H1 (cell line): Measurements from ENCODE around the gene ARPC3. TPM values are rescaled to one million over a fixed set of nuclear protein-coding genes. Genes with fewer than 3 reads are reported as not detected.

Experiments
- CTCF ChIA-PET: fragments of 300-600 bp; sonication (Branson Sonifier 250); formaldehyde crosslinking; loops from one replicate; lab custom pipeline; 2021; ENCODE audit not compliant: partially characterized antibody; lab: Charles Lee
- POLR2A ChIA-PET: fragments of 300-600 bp; sonication (Branson Sonifier 250); formaldehyde crosslinking; loops from one replicate; lab custom pipeline; 2021; ENCODE audit warnings: inconsistent platforms; ENCODE audit not compliant: partially characterized antibody; lab: Charles Lee
- DNase-seq, 2 experiments: peaks; one replicate each; pipeline versions ENCODE4 v3.0.0 to v3.0.0-alpha.2; 2010 to 2022; ENCODE audit warnings: low spot score in 2 of 2, low read depth in 1 of 2, mixed read lengths in 1 of 2
- FAIRE-seq: peaks from 2 replicates; lab custom pipeline; 2011; peaks lifted over from hg19 to GRCh38; lab: Jason Lieb, UNC
- H2AFZ ChIP-seq: 2 replicates; pipeline ENCODE4 v1.8.1; 2012; ENCODE audit warnings: low read length, inconsistent platforms
- H2AK5ac ChIP-seq: 2 replicates; pipeline ENCODE4 v1.6.1; 2013; ENCODE audit warnings: low read depth, low read length
- H2BK120ac ChIP-seq: replicated peaks from 2 replicates; pipeline ENCODE3; 2013; ENCODE audit warnings: low read depth, low read length, inconsistent platforms
- H2BK12ac ChIP-seq: 2 replicates; pipeline ENCODE4 v1.6.1; 2013; ENCODE audit warnings: low read depth, low read length
- H2BK15ac ChIP-seq: 2 replicates; pipeline ENCODE4 v1.6.1; 2013; ENCODE audit warnings: low read length
- H2BK20ac ChIP-seq: 2 replicates; pipeline ENCODE4 v1.6.1; 2013; ENCODE audit warnings: low read length
- H2BK5ac ChIP-seq: 2 replicates; pipeline ENCODE4 v1.6.1; 2013; ENCODE audit warnings: low read depth, low read length
- H3K14ac ChIP-seq: 2 replicates; pipeline ENCODE4 v1.6.1; 2013; ENCODE audit warnings: inconsistent platforms; ENCODE audit not compliant: insufficient read length
- H3K18ac ChIP-seq: 2 replicates; pipeline ENCODE4 v1.6.1; 2013; ENCODE audit warnings: low read length; ENCODE audit errors: extremely low read depth
- H3K23ac ChIP-seq: 2 replicates; pipeline ENCODE4 v1.6.1; 2013; ENCODE audit warnings: inconsistent platforms; ENCODE audit not compliant: insufficient read length
- H3K23me2 ChIP-seq: 2 replicates; pipeline ENCODE4 v1.6.1; 2013; ENCODE audit warnings: low read depth, low read length
- H3K27ac ChIP-seq: 2 replicates; pipeline ENCODE4 v1.6.1; 2011; ENCODE audit warnings: low read depth, low read length, inconsistent platforms
- H3K27me3 ChIP-seq, 4 experiments: replicated peaks in 1 of 4; 1 replicate in 1 of 4; 2 replicates in 3 of 4; pipeline versions ENCODE4 v1.6.1 to v1.8.1; 2011 to 2013; ENCODE audit warnings: low read length in 3 of 4, mild to moderate bottlenecking in 3 of 4, inconsistent platforms in 2 of 4, mixed read lengths in 2 of 4, moderate library complexity in 1 of 4; ENCODE audit not compliant: control insufficient read depth in 3 of 4, insufficient read depth in 3 of 4; ENCODE audit errors: extremely low read depth in 1 of 4
- H3K36me3 ChIP-seq, 4 experiments: 2 replicates each; pipeline versions ENCODE4 v1.6.1 to v1.8.1; 2011 to 2013; ENCODE audit warnings: mild to moderate bottlenecking in 4 of 4, low read length in 3 of 4, moderate library complexity in 2 of 4, control low read depth in 1 of 4, inconsistent platforms in 1 of 4; ENCODE audit not compliant: insufficient read depth in 4 of 4, control insufficient read depth in 2 of 4
- H3K4ac ChIP-seq: replicated peaks from 2 replicates; pipeline ENCODE3; 2013; ENCODE audit warnings: low read length, low read depth, mixed read lengths, inconsistent platforms; ENCODE audit not compliant: insufficient read length
- H3K4me1 ChIP-seq, 4 experiments: replicated peaks in 1 of 4; 1 replicate in 1 of 4; 2 replicates in 3 of 4; pipeline versions ENCODE4 v1.6.1 to v1.8.1; 2011 to 2013; ENCODE audit warnings: low read length in 3 of 4, inconsistent platforms in 2 of 4, mixed read lengths in 1 of 4; ENCODE audit not compliant: insufficient read depth in 4 of 4, control insufficient read depth in 3 of 4
- H3K4me2 ChIP-seq, 2 experiments: 2 replicates each; pipeline versions ENCODE4 v1.6.1 to v1.8.1; 2011 to 2013; ENCODE audit warnings: low read depth in 2 of 2, low read length in 2 of 2, control low read depth in 1 of 2, inconsistent platforms in 1 of 2, mild to moderate bottlenecking in 1 of 2; ENCODE audit not compliant: insufficient read depth in 1 of 2
- H3K4me3 ChIP-seq, 4 experiments: fragments of 200-600, 300-600 bp in 1 of 4; sonication (generic), shearing (Covaris generic), sonication (Bioruptor Twin) in 1 of 4; 2 replicates each; pipeline versions ENCODE4 v1.5.1 to v1.8.1; 2011 to 2016; ENCODE audit warnings: low read length in 4 of 4, low read depth in 3 of 4, control low read depth in 2 of 4, inconsistent platforms in 2 of 4, mild to moderate bottlenecking in 2 of 4, mixed read lengths in 1 of 4, moderate library complexity in 1 of 4; ENCODE audit not compliant: insufficient read depth in 2 of 4; ENCODE audit errors: extremely low read depth in 1 of 4
- H3K56ac ChIP-seq: replicated peaks from 2 replicates; pipeline ENCODE3; 2013; ENCODE audit warnings: low read depth, mild to moderate bottlenecking, mixed read lengths, low read length, inconsistent platforms; ENCODE audit not compliant: insufficient read length
- H3K79me1 ChIP-seq: 2 replicates; pipeline ENCODE4 v1.6.1; 2013; ENCODE audit warnings: low read depth, low read length, control low read depth
- H3K79me2 ChIP-seq, 2 experiments: 2 replicates each; pipeline versions ENCODE4 v1.6.1 to v1.8.1; 2012 to 2013; ENCODE audit warnings: low read length in 2 of 2, mild to moderate bottlenecking in 2 of 2, inconsistent platforms in 1 of 2; ENCODE audit not compliant: insufficient read depth in 2 of 2, control insufficient read depth in 1 of 2
- H3K9ac ChIP-seq, 4 experiments: replicated peaks in 1 of 4; 1 replicate in 1 of 4; 2 replicates in 3 of 4; pipeline versions ENCODE4 v1.6.1 to v1.8.1; 2011 to 2013; ENCODE audit warnings: low read depth in 3 of 4, low read length in 3 of 4, control low read depth in 2 of 4, mild to moderate bottlenecking in 2 of 4, moderate library complexity in 2 of 4, inconsistent platforms in 1 of 4; ENCODE audit errors: extremely low read depth in 1 of 4
- H3K9me3 ChIP-seq, 2 experiments: 2 replicates each; pipeline versions ENCODE4 v1.6.1 to v1.8.1; 2012 to 2013; ENCODE audit warnings: mild to moderate bottlenecking in 2 of 2, moderate library complexity in 2 of 2, control low read depth in 1 of 2, inconsistent platforms in 1 of 2, low read depth in 1 of 2, low read length in 1 of 2, mixed read lengths in 1 of 2; ENCODE audit not compliant: insufficient read depth in 2 of 2
- H4K20me1 ChIP-seq, 2 experiments: replicated peaks in 1 of 2; 2 replicates each; pipeline versions ENCODE3 to v1.8.1; 2011 to 2013; ENCODE audit warnings: inconsistent platforms in 2 of 2, low read length in 2 of 2, mild to moderate bottlenecking in 1 of 2; ENCODE audit not compliant: insufficient read depth in 2 of 2, control insufficient read depth in 1 of 2
- H4K5ac ChIP-seq: 2 replicates; pipeline ENCODE4 v1.6.1; 2013; ENCODE audit warnings: low read length, low read depth, mixed read lengths, inconsistent platforms; ENCODE audit not compliant: insufficient read length
- H4K8ac ChIP-seq: 2 replicates; pipeline ENCODE4 v1.8.0; 2013; ENCODE audit warnings: mild to moderate bottlenecking, moderate library complexity, low read length, inconsistent platforms; ENCODE audit not compliant: insufficient read depth; ENCODE audit errors: extremely low read depth
- H4K91ac ChIP-seq: replicated peaks from 2 replicates; pipeline ENCODE3; 2013; ENCODE audit warnings: low read length, mixed read lengths, inconsistent platforms; ENCODE audit not compliant: insufficient read length
- BRCA1 ChIP-seq: IDR thresholded peaks from 2 replicates; pipeline ENCODE4 v1.6.1; 2012; ENCODE audit warnings: low read depth, low read length, improper control_type of control experiment
- WGBS, 2 experiments: shearing (Covaris generic) in 1 of 2; methylation state at CpG; one replicate each; pipeline versions ENCODE4 v1.1.6 to v1.1.7; 2013 to 2015; ENCODE audit warnings: low lambda C conversion rate in 2 of 2, mixed read lengths in 2 of 2, inconsistent platforms in 1 of 2, low coverage in 1 of 2, missing lambda C conversion rate in 1 of 2; ENCODE audit not compliant: insufficient replicate concordance in 2 of 2, insufficient coverage in 1 of 2, insufficient read length in 1 of 2; ENCODE audit errors: extremely low coverage in 1 of 2, missing lambda C conversion rate in 1 of 2; 5-methylcytosine and 5-hydroxymethylcytosine counted together
- polyA plus RNA-seq, 7 experiments: library from polyadenylated mRNA; depleted of rRNA in 3 of 7; stranded (reverse) in 5 of 7; unstranded in 2 of 7; fragments of >200 nt in 5 of 7; fragments of 200-250 nt in 2 of 7; gene quantifications; 1 replicate in 5 of 7; 2 replicates in 1 of 7; 4 replicates in 1 of 7; pipeline versions ENCODE4 v1.2.1 to v1.2.3, GENCODE V29; 2011 to 2013; ENCODE audit warnings: missing spikeins in 2 of 7, mixed read lengths in 2 of 7
- total RNA-seq: library from RNA; stranded (reverse); fragmentation: NEBNext Ultra II Directional; extraction: Animal tissue kit (Norgen Biotek cat#: 25700); gene quantifications from 2 replicates; pipeline ENCODE4 v1.2.1, GENCODE V29; 2021

The ARPC3 gene
- total and polyA plus RNA-seq, 2 of the 8 experiments (the other 6 are each of a cell fraction or from before 2014, with no cell fraction given) = 36.7 to 160 TPM

GRCh38 chr12:110451263-110451662 is 1.1 kb upstream of the ARPC3 start:
- Histone ChIP-seq H3K4me3 (no peak overlapping the region), H4K91ac (no peak overlapping the region), H3K27ac (no peak overlapping the region), H4K20me1 (no peaks in the 10 kb centered on the region), H3K23ac (no peak overlapping the region), H3K23me2 (no peaks in the 10 kb centered on the region), H3K56ac (no peak overlapping the region), H2BK12ac (no peak overlapping the region), H3K36me3 (peaks cover 0 to 33% (median 14%) of the 10 kb centered on the region in 4 experiments; a peak in 5 of 8 replicates), H3K79me1 (peaks cover 3% of the 10 kb centered on the region), H2BK120ac (no peak overlapping the region), H3K18ac (no peak overlapping the region), H3K79me2 (peaks cover 0 to 20% of the 10 kb centered on the region in 2 experiments; a peak in 2 of 4 replicates), H4K5ac (no peak overlapping the region), H2AK5ac (no peak overlapping the region), H3K4me2 (no peak overlapping the region), H3K9ac (no peak overlapping the region), H3K9me3 (no peaks in the 10 kb centered on the region), H2BK5ac (no peak overlapping the region), H2BK15ac (no peak overlapping the region), H3K27me3 (no peaks in the 10 kb centered on the region), H3K4me1 (peaks cover 0 to 3% (median 0%) of the 10 kb centered on the region in 4 experiments; a peak in 1 of 7 replicates), H3K4ac (no peak overlapping the region), H2AFZ (no peak overlapping the region), H2BK20ac (no peak overlapping the region), H3K14ac (no peak overlapping the region), H4K8ac (no peak overlapping the region)
- WGBS, 2 experiments = 94% methylated on average over 1 of the region's 1 CpG; no CpG with 5 or more reads in 1 of the 2 experiments
- CTCF ChIA-PET = interaction anchor here (1.1 to 7.9 kb wide), 8 partner anchors 10 to 349 kb away, joined by 3 to 69 read pairs (median 4); partner anchors contain the start of genes FAM216A and GPN3
- no peak for TF ChIP-seq BRCA1
- POLR2A ChIA-PET = interaction anchor here (2.0 to 7.2 kb wide), 2 partner anchors 17 to 78 kb away, joined by 5 to 57 read pairs; partner anchors contain the start of genes FAM216A and GPN3
- FAIRE-seq = no peak
- no peak for DNase-seq
